Posterior vena cava (tissue), 2 donors: ENCODE measurements around the gene TRRAP. TPM values are rescaled to one million over a fixed set of nuclear protein-coding genes. Genes with fewer than 3 reads are reported as not detected.

Experiments
- DNase-seq: peaks from one replicate; pipeline ENCODE4 v3.0.0-alpha.2; 2020; ENCODE audit warnings: low spot score
- intact Hi-C, 2 donors: fragments of 100-400 bp; cut with DNase I; formaldehyde crosslinking; loops; one replicate each; pipeline versions ENCODE4 v1.14.1 to v1.14.2; 2022 to 2023
- total RNA-seq, 2 donors: library from RNA; stranded (reverse); fragmentation: NEBNext Ultra II Directional; extraction: Animal tissue kit (Norgen Biotek cat#: 25700); gene quantifications; one replicate each; pipeline ENCODE4 v1.2.1, GENCODE V29; 2021
- donor health status: DM: yes; HTN: yes; CAD: no.
- donor health status: DM: yes; HTN: yes; CAD: no.

TRRAP gene
- total RNA-seq, 2 donors from 2014 or later = 25.6 to 26.9 TPM

DNA sequence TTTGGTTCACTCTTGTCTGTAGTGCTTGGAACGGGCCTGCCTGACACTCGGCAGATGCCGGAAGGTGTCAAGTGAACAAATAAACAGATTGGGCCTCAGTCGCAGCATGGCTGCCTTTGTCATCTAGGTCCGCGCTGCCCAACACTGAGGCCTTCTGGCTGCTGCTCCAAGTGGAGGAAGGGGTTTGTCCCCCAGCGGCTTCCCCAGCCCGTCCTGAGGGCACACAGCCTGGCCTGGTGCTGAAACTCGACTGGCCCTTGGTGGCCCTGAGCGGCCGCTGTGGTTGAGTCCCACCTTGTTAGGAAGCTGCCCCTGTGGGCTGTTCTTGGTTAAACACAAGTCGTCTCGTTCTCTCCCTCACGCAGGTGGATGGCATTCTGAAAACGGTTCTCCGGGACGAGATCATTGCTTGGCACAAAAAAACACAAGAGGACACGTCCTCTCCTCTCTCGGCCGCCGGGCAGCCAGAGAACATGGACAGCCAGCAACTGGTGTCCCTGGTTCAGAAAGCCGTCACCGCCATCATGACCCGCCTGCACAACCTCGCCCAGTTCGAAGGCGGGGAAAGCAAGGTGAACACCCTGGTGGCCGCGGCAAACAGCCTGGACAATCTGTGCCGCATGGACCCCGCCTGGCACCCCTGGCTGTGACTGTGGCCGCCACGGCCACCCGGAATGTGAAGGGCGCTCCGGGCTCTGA lies 133.5 kb downstream of the TRRAP start:
- no peak for DNase-seq
- intact Hi-C loops = no loop called here

GRCh38 chr7:99012722-99013121 lies 134.4 kb downstream of the TRRAP start:
- DNase-seq = no peak
- intact Hi-C loops = no loop called here

DNA sequence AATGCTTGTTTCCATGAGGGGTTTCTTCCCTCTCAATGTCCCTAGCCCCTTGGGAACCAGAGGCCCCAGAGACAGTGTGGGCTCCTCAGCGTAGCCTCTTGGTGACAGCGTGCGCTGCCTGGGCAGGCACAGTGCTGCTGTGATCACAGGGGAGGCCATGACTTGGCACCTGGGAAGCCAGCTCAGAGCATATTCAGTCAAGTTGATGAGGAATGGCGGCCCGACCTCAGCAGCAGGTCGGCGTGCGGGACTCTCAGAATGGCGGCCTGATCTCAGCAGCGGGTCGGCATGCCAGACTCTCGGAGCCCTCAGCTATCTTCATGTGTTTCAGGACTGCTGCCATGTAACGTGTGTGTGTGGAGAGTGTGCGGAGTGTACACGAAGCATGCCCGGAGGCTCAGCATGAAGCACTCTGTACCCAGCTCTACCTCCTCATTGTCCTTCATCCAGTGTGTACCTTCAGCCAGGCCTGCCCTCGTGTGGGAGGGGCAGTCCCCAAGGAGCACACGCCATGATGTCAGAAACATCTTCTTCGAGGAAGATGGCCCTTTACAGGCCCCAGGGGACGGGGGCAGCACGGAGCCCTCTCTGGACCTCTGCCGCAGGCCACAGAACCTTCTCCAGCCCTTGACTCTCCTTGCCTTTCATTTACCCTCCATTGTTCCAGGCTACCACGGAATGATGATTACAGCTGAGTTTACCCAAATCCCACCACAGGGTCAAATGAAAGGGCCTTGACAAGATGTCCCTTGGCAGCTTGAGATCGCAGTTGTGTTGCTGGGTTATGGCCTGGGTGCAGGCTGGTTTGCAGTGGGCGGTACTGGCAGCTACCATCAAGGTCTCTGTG lies 135.2 kb downstream of the TRRAP start:
- intact Hi-C loops = no loop called here
- DNase-seq = no peak

DNA sequence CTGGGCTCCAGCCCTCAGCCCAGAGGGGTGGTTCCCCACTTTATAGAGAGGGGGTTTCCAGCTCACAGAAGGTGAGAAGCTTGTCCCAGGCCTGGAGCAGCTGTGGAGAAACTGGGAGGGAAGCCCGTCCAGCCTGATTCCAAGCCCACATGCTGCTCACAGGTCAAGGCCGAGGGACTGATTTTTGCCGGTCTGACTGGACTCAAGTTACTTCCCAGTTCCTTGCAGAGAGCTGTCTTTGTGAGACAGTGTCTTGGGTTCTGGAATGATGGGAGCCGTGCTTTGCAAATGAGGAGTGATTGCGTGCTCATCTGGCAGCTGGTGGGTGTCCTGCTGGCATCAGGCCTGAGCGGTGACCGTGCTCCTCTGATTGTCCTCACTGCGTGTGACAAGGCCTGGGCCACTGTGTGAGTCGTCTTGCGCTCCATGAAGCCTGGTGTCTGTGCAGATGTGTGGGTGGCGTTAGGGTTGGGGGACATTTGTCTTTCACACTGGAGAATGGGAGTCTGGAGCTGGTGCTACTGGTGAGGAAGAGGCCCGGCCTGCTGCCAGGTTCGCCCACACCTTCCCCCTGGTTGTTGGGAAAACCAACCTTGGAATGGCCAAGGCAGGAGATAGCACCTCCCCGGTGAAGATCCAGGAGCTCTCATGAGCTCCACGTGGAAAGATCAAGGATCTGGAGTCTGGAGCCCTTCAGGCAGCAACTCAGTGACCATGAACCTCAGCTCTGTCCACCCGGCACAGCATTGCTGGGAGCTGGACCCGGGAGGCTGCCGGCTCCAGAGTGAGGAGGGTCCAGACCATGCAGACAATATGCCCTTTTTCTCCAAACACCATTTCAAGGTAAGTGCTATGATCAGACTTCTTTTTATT lies 136.0 kb downstream of the TRRAP start:
- intact Hi-C loops = no loop called here
- DNase-seq = no peak

- intact Hi-C loops = no loop called here
- no peak for DNase-seq
Measured at GRCh38 chr7:99016196-99016595, 137.9 kb downstream of the TRRAP start.

DNA sequence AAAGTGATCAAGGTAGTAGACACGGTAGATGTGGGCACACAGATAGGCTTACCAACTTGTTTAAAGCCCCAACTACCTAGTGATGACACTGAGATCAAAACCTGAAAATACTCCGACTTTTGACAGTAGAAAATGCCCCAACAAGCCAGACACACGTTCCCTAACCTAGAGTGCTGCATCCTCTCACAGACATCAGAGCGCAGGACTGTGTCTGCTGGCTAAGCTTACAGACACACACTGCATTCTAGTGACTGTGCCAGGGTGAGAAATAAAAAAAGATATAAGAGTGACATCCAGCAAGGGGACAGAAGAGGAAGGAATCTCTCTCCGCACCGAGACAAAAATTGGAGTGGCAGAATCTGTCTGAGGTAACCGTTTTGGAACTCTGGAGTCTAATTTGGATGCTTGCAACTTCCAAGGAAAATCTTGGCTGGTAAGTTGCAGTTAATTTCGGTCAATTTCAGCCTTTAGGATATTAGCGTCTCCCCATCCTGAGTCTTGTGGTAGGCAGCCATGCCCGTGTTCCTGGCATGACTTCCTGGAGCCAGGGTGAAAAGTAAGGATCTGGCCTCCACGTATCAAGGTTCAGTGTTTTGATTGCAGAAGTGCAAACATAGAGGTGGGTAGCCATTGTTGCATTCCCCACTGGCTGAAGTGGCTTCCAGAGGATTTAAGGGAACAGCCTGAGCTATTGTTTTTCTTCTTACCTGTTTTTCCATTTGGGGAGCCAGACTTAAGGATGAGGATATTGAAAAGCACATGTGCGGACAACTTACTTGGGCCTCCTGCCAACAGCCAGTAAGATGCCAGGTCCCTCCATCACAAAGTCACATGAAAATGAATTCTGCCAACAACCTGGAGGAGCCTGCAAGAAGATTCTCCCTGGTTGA lies 141.4 kb downstream of the TRRAP start:
- intact Hi-C loops = no loop called here
- no peak for DNase-seq

DNA sequence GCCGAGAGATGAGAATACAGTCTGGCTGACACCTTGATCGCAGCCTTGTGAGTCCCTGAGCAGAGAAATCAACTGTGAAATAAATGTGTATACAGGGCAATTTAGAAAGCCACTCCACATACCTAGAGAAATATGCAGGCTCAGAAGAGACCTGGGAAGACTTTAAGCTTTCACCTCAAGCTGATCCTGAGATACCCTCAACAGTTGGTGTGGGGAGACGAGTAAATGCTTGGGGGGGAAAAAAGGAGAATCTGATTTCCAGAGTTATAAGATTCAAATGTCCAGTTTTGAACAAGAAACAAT lies 142.0 kb downstream of the TRRAP start:
- intact Hi-C loops = no loop called here
- no peak for DNase-seq

DNA sequence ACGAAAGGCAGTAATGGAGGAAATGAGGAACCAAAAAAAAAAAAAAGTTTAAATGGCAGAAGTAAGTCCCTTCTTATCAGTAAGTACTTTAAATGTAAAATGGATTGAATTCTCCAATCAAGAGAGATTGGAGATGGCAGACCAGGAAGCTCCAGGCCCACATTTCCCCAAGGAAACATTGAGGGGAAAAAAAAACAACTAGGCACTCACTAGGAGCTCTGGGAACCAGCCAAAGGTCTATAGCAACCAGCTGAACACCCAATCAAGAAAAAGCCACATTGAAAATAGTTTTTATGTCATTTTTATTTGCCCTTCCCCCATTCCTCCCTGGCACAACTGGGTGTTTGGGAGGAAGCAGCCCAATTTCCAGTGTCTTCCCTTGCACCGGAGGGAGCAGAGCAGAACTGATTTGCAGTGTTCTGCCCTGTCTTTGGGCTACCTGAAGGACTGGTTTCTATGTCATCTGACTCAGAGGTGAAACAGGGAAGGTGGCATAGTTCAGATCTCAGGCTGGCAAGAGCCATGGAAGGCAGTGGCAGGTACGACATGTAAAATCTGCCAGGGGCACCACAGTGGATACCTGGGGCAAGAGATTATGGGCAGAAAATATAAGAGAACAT lies 143.7 kb downstream of the TRRAP start:
- intact Hi-C loops = no loop called here
- no peak for DNase-seq

DNA sequence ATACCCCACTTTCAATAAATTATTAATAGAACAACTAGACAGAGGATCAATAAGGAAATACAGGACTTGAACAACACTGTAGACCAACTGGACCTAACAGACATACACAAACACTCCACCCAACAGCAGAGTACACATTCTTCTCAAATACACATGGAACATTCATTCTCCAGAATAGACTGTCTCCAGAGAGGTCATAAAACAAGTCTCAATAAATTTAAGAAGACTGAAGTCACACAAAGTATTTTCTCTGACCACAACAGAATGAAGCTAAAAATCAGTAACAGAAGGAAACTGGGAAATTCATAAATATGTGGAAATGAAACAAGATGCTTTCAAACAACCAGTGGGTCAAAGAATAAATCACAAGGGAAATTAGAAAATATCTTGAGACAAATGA lies 145.7 kb downstream of the TRRAP start:
- no peak for DNase-seq
- intact Hi-C loops = no loop called here

- DNase-seq = no peak
- intact Hi-C loops = loop anchor here in 1 of 2 donors (1.0 kb wide), 1 partner anchor 26 kb away; no protein-coding TSS in a partner anchor
Measured at GRCh38 chr7:99027241-99027640, 148.9 kb downstream of the TRRAP start.

DNA sequence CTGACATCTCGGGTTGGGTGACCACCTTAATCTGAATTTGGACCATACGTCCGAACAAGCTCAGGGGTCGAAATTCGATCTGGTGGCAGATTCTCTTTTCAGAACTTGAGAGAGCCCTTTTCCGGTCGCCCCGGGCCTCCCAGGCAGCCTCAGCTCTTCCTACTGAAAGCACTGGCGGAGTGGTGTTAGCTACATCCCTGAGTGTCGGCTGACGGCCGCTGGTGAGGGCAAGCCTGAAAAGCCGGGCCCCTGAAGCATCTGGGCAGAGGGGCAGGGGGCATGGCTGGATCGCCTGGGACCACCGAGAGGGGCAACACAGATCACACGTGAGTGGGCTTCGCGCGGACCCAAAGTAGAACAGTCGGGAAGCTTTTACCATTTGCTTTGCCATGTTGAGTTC lies 149.5 kb downstream of the TRRAP start:
- DNase-seq = no peak
- intact Hi-C loops = loop anchor here in 1 of 2 donors (1.0 kb wide), 1 partner anchor 25 kb away; no protein-coding TSS in a partner anchor

DNA sequence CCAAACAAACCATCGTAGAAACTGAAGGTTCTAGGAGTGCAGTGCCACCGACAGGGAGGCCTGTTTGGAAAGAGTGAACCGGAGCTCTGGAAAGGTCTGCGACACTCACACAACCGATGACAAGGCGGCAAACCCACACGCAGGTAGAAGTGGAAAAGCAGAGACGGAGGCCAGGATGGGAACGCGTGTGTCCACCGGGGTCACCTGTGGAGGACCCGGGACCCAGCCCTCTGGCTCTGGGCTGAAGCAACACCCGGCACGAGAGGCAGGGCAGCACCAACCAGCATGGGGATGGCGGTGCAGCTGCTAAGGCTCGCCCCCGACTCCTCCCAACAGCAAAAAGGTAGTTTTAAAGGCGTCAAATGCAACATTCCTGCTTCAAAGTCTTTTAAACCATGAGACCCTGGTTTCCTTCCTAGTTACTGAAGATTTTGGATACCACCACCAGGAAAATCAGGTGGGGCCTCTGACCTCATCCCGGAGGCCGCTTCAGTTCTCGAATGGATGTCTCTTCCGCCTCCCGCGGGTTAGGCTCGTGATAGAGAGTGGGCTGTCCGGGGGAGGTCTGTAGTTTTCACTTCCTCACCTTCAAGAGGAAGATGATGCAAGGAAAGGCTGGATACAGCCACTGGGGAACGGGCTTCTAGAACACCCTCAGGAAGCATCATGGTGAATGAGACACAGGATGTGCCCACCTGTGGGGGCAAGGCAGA lies 150.1 kb downstream of the TRRAP start:
- intact Hi-C loops = no loop called here
- DNase-seq = no peak

- no peak for DNase-seq
Measured at GRCh38 chr7:99029466-99030435, 151.4 kb downstream of the TRRAP start.

GRCh38 chr7:99030457-99030856 lies 152.1 kb downstream of the TRRAP start:
- intact Hi-C loops = loop anchor here in 1 of 2 donors (5.0 kb wide), 1 partner anchor 112 kb away; the partner anchor contains the start of gene SMURF1
- peak; percentile 52 for DNase-seq

More at GRCh38 chr7:99029466-99030435, 151.4 kb downstream of the TRRAP start:
- intact Hi-C loops = loop anchor here in 1 of 2 donors (5.0 kb wide), 1 partner anchor 113 kb away; the partner anchor contains the start of gene SMURF1

DNA sequence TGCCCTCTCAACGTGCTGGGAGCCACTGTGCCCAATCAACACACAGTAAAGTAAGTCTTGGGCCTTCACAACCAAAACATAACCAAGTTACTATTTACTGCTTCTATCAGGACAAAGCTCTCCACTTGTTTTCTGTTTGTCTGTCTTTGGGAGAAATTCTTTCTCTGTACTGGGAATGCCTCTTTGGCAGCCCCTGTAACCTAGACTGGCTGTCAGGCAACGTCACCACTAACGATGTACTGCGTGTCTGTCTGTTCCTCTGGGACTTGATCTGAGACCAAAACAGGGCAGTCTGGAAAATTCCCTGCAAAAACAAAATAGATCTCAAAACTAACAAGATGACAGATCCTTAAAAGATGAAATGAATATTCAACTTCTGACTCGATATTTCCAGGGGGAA lies 152.6 kb downstream of the TRRAP start:
- peak; percentile 86 for DNase-seq
- intact Hi-C loops = loop anchor here in 1 of 2 donors (5.0 kb wide), 1 partner anchor 111 kb away; the partner anchor contains the start of gene SMURF1

GRCh38 chr7:99031496-99031895 lies 153.2 kb downstream of the TRRAP start:
- no peak for DNase-seq
- intact Hi-C loops = loop anchor here in 1 of 2 donors (5.0 kb wide), 1 partner anchor 111 kb away; the partner anchor contains the start of gene SMURF1
